ENCODE data around the gene KRTAP10-5. TPM values are rescaled to one million over a fixed set of nuclear protein-coding genes. Genes with fewer than 3 reads are reported as not detected.
"Not testable (repeated sequence)": the region's sequence is repeated elsewhere in the genome, so short reads cannot be mapped to it uniquely, and the experiment has no call there.

KRTAP10-5 gene
- total RNA-seq (not detected), polyA plus RNA-seq (not detected), total RNA-seq (0 reads per million in 6 experiments)

GRCh38 chr21:44580231-44580821 lies at the start of gene KRTAP10-5:
Gene KRTAP10-5 (minus strand): TSS chr21:44580604. CDS start chr21:44580578, 26 bp downstream.
- POLR2A ChIA-PET, result interaction anchor here (1.9 kb wide), 1 partner anchor 77 kb away, joined by 5 read pairs; the partner anchor contains the start of gene KRTAP12-3
- Mint-ChIP-seq H3K36me3 (peaks cover 0 to 15% (median 5%) of the 10 kb centered on the region in 3 donors), H3K27ac (peak within 1 kb of the TSS in 8 of 10 donors; percentile 27 to 94 (median 70)), H3K9me3 (peaks cover 0 to 34% (median 18%) of the 10 kb centered on the region in 9 donors), H3K4me1 (peaks cover 16 to 48% (median 30%) of the 10 kb centered on the region in 4 donors), H3K4me3 (peak within 1 kb of the TSS in 9 of 10 donors; percentile 37 to 71 (median 55))
- ATAC-seq, H3K27me3 Mint-ChIP-seq: not testable (repeated sequence)
- DNase-seq, result peak in 1 of 10 donors; percentile 50

- H3K27ac Mint-ChIP-seq, result peak overlapping the region in 7 of 10 donors; percentile 48 to 95 (median 80)
- peak overlapping the region in 5 of 10 donors; percentile 8 to 70 (median 24) for H3K4me3 Mint-ChIP-seq
- H3K36me3 Mint-ChIP-seq, result peaks cover 2 to 35% (median 33%) of the 10 kb centered on the region in 3 donors
- ATAC-seq, result no peak
- peak in 1 of 10 donors; percentile 36 for DNase-seq
- POLR2A ChIA-PET, result interaction anchor here (0.9 kb wide), 1 partner anchor 10 kb away, joined by 5 read pairs; no protein-coding TSS in a partner anchor
- H3K4me1 Mint-ChIP-seq, result peaks cover 21 to 53% (median 44%) of the 10 kb centered on the region in 4 donors
- peaks cover 10 to 60% (median 49%) of the 10 kb centered on the region in 9 donors for H3K9me3 Mint-ChIP-seq
- peaks cover 0 to 2% (median 0%) of the 10 kb centered on the region in 5 donors for H3K27me3 Mint-ChIP-seq
Observed at GRCh38 chr21:44628707-44629391, 48.4 kb upstream of the KRTAP10-5 start.

GRCh38 chr21:44627831-44628233 lies 47.4 kb upstream of the KRTAP10-5 start:
- H3K27me3 Mint-ChIP-seq, H3K4me3 Mint-ChIP-seq, ATAC-seq: not testable (repeated sequence)
- DNase-seq, result peak in 1 of 10 donors; percentile 48
- peak overlapping the region in 4 of 10 donors; percentile 41 to 81 (median 70) for H3K27ac Mint-ChIP-seq
- peaks cover 22 to 53% (median 44%) of the 10 kb centered on the region in 4 donors for H3K4me1 Mint-ChIP-seq
- H3K9me3 Mint-ChIP-seq, result peaks cover 13 to 60% (median 50%) of the 10 kb centered on the region in 9 donors
- peaks cover 2 to 43% (median 41%) of the 10 kb centered on the region in 3 donors for H3K36me3 Mint-ChIP-seq
- POLR2A ChIA-PET, result interaction anchor here (3.3 kb wide), 1 partner anchor 31 kb away, joined by 15 read pairs; the partner anchor contains the start of gene KRTAP12-3

- H3K27ac Mint-ChIP-seq, result peak overlapping the region in 7 of 10 donors; percentile 31 to 81 (median 58)
- not testable (repeated sequence) for DNase-seq, ATAC-seq, H3K27me3 Mint-ChIP-seq
- peaks cover 17 to 60% (median 53%) of the 10 kb centered on the region in 9 donors for H3K9me3 Mint-ChIP-seq
- POLR2A ChIA-PET, result interaction anchor here (0.8 to 3.3 kb wide), 2 partner anchors 29 to 31 kb away, joined by 3 to 15 read pairs; partner anchors contain the start of gene KRTAP12-3
- peak overlapping the region in 1 of 10 donors; percentile 13 for H3K4me3 Mint-ChIP-seq
- peaks cover 22 to 53% (median 44%) of the 10 kb centered on the region in 4 donors for H3K4me1 Mint-ChIP-seq
- peaks cover 2 to 48% (median 43%) of the 10 kb centered on the region in 3 donors for H3K36me3 Mint-ChIP-seq
Observed at GRCh38 chr21:44627181-44627822, 46.9 kb upstream of the KRTAP10-5 start.

- peak within 1 kb of the TSS in 9 of 10 donors; percentile 41 to 81 (median 69) for H3K27ac Mint-ChIP-seq
- DNase-seq (peak in 1 of 10 donors; percentile 21), ATAC-seq (no peak)
- peaks cover 2 to 46% (median 41%) of the 10 kb centered on the region in 3 donors for H3K36me3 Mint-ChIP-seq
- peak within 1 kb of the TSS in 4 of 10 donors; percentile 28 to 65 (median 58) for H3K4me3 Mint-ChIP-seq
- H3K27me3 Mint-ChIP-seq, result peaks cover 0 to 2% (median 0%) of the 10 kb centered on the region in 5 donors
- H3K4me1 Mint-ChIP-seq, result peaks cover 22 to 53% (median 44%) of the 10 kb centered on the region in 4 donors
- POLR2A ChIA-PET, result interaction anchor here (0.8 to 3.3 kb wide), 2 partner anchors 29 to 32 kb away, joined by 3 to 15 read pairs; partner anchors contain the start of gene KRTAP12-3
- peaks cover 18 to 60% (median 49%) of the 10 kb centered on the region in 9 donors for H3K9me3 Mint-ChIP-seq
Observed at GRCh38 chr21:44626673-44627143, 46.3 kb upstream of the KRTAP10-5 start, which contains the start of gene KRTAP10-9. Gene KRTAP10-9 (plus strand): TSS chr21:44627093. CDS start chr21:44627172, 79 bp downstream.

GRCh38 chr21:44626262-44626661 lies 45.9 kb upstream of the KRTAP10-5 start:
- Mint-ChIP-seq H3K36me3 (peaks cover 2 to 44% (median 39%) of the 10 kb centered on the region in 3 donors), H3K4me1 (peaks cover 21 to 52% (median 43%) of the 10 kb centered on the region in 4 donors), H3K27ac (peak overlapping the region in 6 of 10 donors; percentile 43 to 75 (median 58)), H3K4me3 (peak overlapping the region in 4 of 10 donors; percentile 28 to 65 (median 58)), H3K27me3 (peaks cover 0 to 2% (median 0%) of the 10 kb centered on the region in 5 donors), H3K9me3 (peaks cover 17 to 58% (median 46%) of the 10 kb centered on the region in 9 donors)
- peak in 3 of 10 donors; percentile 18 to 32 (median 32) for DNase-seq
- POLR2A ChIA-PET, result interaction anchor here (0.9 to 3.3 kb wide), 3 partner anchors 27 to 32 kb away, joined by 3 to 15 read pairs (median 4); partner anchors contain the start of gene KRTAP12-3
- no peak for ATAC-seq

- peaks cover 0 to 41% (median 36%) of the 10 kb centered on the region in 3 donors for H3K36me3 Mint-ChIP-seq
- DNase-seq, result peak in 1 of 10 donors; percentile 37
- POLR2A ChIA-PET, result interaction anchor here (0.9 to 3.3 kb wide), 3 partner anchors 28 to 33 kb away, joined by 3 to 15 read pairs (median 4); partner anchors contain the start of gene KRTAP12-3
- peak overlapping the region in 4 of 10 donors; percentile 43 to 72 (median 50) for H3K27ac Mint-ChIP-seq
- H3K27me3 Mint-ChIP-seq, result peaks cover 0 to 2% (median 0%) of the 10 kb centered on the region in 5 donors
- peaks cover 17 to 57% (median 45%) of the 10 kb centered on the region in 9 donors for H3K9me3 Mint-ChIP-seq
- peaks cover 17 to 49% (median 39%) of the 10 kb centered on the region in 4 donors for H3K4me1 Mint-ChIP-seq
- no peak for ATAC-seq
- H3K4me3 Mint-ChIP-seq, result no peak overlapping the region
Observed at GRCh38 chr21:44625756-44626155, 45.4 kb upstream of the KRTAP10-5 start.

GRCh38 chr21:44623575-44623974 lies 43.2 kb upstream of the KRTAP10-5 start:
- Mint-ChIP-seq H3K9me3 (peaks cover 25 to 63% (median 52%) of the 10 kb centered on the region in 9 donors), H3K27ac (peak overlapping the region in 3 of 10 donors; percentile 6 to 29 (median 14)), H3K4me1 (peaks cover 22 to 47% (median 39%) of the 10 kb centered on the region in 4 donors), H3K27me3 (peaks cover 0 to 2% (median 0%) of the 10 kb centered on the region in 5 donors), H3K36me3 (peaks cover 0 to 52% (median 43%) of the 10 kb centered on the region in 3 donors), H3K4me3 (peak overlapping the region in 1 of 10 donors; percentile 13)
- no peak for ATAC-seq
- POLR2A ChIA-PET, result no interaction called here
- no peak for DNase-seq

GRCh38 chr21:44619886-44620285 lies 39.5 kb upstream of the KRTAP10-5 start:
- no peak for ATAC-seq
- Mint-ChIP-seq H3K27ac (peak overlapping the region; percentile 40 to 98 (median 94)), H3K36me3 (peaks cover 0 to 52% (median 43%) of the 10 kb centered on the region in 3 donors), H3K9me3 (peaks cover 25 to 60% (median 51%) of the 10 kb centered on the region in 9 donors), H3K4me3 (peak overlapping the region in 7 of 10 donors; percentile 36 to 87 (median 71)), H3K4me1 (peaks cover 32 to 55% (median 49%) of the 10 kb centered on the region in 4 donors), H3K27me3 (peaks cover 0 to 2% (median 0%) of the 10 kb centered on the region in 5 donors)
- POLR2A ChIA-PET, result interaction anchor here (1.4 to 2.4 kb wide), 4 partner anchors 9 to 38 kb away, joined by 5 to 19 read pairs (median 6); partner anchors contain the start of gene KRTAP12-3
- no peak for DNase-seq

- H3K27me3 Mint-ChIP-seq, result no peaks in the 10 kb centered on the region
- peak overlapping the region; percentile 56 to 87 (median 72) for H3K4me3 Mint-ChIP-seq
- peaks cover 0 to 44% (median 33%) of the 10 kb centered on the region in 3 donors for H3K36me3 Mint-ChIP-seq
- H3K9me3 Mint-ChIP-seq, result peaks cover 24 to 51% (median 41%) of the 10 kb centered on the region in 9 donors
- ATAC-seq (peak; percentile 98 to 99), DNase-seq (peak in 9 of 10 donors; percentile 52 to 81 (median 65))
- H3K27ac Mint-ChIP-seq, result peak overlapping the region; percentile 93 to 98 (median 94)
- peaks cover 34 to 59% (median 55%) of the 10 kb centered on the region in 4 donors for H3K4me1 Mint-ChIP-seq
- POLR2A ChIA-PET, result interaction anchor here (0.6 to 2.4 kb wide), 12 partner anchors 10 to 109 kb away, joined by 3 to 19 read pairs (median 4); partner anchors contain the start of gene KRTAP12-3
Observed at GRCh38 chr21:44618909-44619308, 38.5 kb upstream of the KRTAP10-5 start.

All from naive thymus-derived CD8-positive, alpha-beta T cell (primary cell).